Measurements from ENCODE around the gene PLXNA4. TPM values are rescaled to one million over a fixed set of nuclear protein-coding genes. Genes with fewer than 3 reads are reported as not detected.

Gene PLXNA4
- total RNA-seq, 1 donor from 2014 or later, result 14.0 TPM

DNA sequence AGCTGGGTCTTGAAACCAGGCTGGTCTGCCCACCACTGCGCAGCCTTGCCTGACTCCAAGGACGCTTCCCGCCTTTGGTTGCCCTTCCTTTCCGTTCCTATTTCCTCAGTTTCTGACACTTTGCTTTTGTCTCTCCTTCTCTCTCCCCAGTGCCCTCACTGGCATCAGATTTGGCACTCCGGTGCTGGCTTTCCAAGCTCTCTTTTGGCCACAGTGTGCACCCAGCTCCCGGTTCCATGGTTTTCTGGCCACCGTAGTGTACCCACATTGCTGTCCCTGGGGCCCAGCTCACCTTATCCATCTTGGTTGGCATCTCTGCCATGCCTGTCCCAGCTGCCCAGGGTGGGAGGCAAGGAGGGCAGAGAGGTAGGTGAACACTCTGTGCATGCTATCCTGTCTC lies 142.2 kb downstream of the PLXNA4 start:
- H3K36me3 ChIP-seq, result no peaks in the 10 kb centered on the region
- no peak overlapping the region for H3K4me3 ChIP-seq
- no peaks in the 10 kb centered on the region for H3K4me1 ChIP-seq
- intact Hi-C loops (cut with DNase I), result no loop called here
- no peak overlapping the region for H3K27ac ChIP-seq
- no peaks in the 10 kb centered on the region for H3K27me3 ChIP-seq
- DNase-seq (ENCODE audit: extremely low spot score in 2 of 2), result no peak
- no peaks in the 10 kb centered on the region for H3K9me3 ChIP-seq
- TF ChIP-seq POLR2A (IDR thresholded peaks at IDR 0.05) (no peak), POLR2AphosphoS5 (IDR thresholded peaks at IDR 0.05; ENCODE audit: insufficient read depth in 1 of 2, low read depth in 1 of 2) (no peak)
- TF ChIP-seq, protein P1, sequence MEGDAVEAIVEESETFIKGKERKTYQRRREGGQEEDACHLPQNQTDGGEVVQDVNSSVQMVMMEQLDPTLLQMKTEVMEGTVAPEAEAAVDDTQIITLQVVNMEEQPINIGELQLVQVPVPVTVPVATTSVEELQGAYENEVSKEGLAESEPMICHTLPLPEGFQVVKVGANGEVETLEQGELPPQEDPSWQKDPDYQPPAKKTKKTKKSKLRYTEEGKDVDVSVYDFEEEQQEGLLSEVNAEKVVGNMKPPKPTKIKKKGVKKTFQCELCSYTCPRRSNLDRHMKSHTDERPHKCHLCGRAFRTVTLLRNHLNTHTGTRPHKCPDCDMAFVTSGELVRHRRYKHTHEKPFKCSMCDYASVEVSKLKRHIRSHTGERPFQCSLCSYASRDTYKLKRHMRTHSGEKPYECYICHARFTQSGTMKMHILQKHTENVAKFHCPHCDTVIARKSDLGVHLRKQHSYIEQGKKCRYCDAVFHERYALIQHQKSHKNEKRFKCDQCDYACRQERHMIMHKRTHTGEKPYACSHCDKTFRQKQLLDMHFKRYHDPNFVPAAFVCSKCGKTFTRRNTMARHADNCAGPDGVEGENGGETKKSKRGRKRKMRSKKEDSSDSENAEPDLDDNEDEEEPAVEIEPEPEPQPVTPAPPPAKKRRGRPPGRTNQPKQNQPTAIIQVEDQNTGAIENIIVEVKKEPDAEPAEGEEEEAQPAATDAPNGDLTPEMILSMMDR (IDR thresholded peaks at IDR 0.05), result no peak

DNA sequence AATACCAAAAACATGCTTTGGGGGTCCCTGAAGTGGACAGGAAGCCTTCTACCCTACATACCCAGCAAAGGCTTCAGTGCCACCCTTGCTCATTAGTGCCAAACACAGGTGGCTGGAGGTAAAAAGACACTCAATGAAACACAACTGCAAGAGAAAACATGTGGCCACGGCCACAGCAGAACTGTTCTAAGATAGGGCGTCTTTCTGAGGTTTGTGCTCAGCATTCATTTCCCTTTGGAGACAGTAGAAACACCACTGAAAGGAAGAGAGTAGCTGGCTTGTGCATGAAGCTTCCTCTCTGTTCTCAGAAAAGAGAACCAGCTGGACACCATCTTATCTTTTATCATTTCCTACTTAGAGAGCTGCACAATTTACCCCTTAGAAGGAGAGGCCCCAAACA lies 143.0 kb downstream of the PLXNA4 start:
- H3K4me3 ChIP-seq, result no peak overlapping the region
- DNase-seq (ENCODE audit: extremely low spot score in 2 of 2), result no peak
- no peaks in the 10 kb centered on the region for H3K9me3 ChIP-seq
- H3K27me3 ChIP-seq, result no peaks in the 10 kb centered on the region
- no peaks in the 10 kb centered on the region for H3K4me1 ChIP-seq
- TF ChIP-seq POLR2AphosphoS5 (IDR thresholded peaks at IDR 0.05; ENCODE audit: insufficient read depth in 1 of 2, low read depth in 1 of 2) (no peak), POLR2A (IDR thresholded peaks at IDR 0.05) (no peak)
- TF ChIP-seq, protein P1 (IDR thresholded peaks at IDR 0.05), result no peak
- intact Hi-C loops (cut with DNase I), result no loop called here
- H3K36me3 ChIP-seq, result no peaks in the 10 kb centered on the region
- no peak overlapping the region for H3K27ac ChIP-seq

DNA sequence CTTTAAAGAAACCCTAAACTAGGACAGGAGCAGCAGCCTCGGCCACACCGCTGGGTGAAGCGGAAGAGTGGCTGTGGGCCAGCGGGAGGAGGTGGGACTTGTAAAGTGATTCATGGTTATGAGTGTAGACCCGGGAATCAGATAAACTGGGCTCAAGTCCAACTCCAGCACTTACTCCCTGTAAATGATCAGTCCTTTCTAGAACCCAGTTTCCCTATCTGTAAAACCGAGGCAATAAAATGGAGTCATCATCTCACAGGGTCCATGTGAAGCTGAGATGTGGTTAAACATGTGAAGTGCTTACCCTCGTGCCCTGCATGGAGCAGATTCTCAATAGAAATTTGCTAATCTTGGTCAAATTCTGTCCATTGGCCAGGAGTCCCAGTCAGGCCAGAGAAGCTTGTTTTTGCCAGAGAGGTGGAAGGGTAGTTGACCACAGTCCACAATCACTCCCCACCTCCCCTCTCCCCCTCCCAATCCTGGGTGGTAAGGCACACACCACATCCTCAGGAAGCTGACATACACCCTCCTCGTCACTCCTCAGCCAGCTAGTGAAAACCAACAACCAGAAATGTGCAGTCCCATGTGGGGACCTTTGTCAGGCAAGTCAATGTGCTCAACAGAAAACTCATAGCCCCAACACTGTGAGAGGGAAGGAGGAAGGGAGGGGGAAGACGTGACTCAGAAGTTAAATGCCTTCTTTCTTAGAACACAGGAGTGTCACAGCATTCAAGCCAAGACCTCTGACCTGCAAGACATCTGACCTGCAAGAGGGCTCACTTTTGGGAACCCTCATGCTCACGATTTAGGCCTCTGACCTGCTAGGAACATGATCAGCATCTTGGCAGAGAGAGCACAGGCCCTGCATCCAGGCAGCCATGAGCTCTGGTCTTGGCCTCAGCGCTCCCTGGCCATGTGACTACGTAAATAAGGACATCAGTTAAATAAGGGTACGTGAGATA lies 145.1 kb downstream of the PLXNA4 start:
- Histone ChIP-seq H3K4me1 (no peaks in the 10 kb centered on the region), H3K4me3 (no peak overlapping the region), H3K9me3 (no peaks in the 10 kb centered on the region), H3K27me3 (no peaks in the 10 kb centered on the region), H3K27ac (no peak overlapping the region), H3K36me3 (no peaks in the 10 kb centered on the region)
- intact Hi-C loops (cut with DNase I), result no loop called here
- TF ChIP-seq POLR2AphosphoS5 (IDR thresholded peaks at IDR 0.05; ENCODE audit: insufficient read depth in 1 of 2, low read depth in 1 of 2) (no peak), POLR2A (IDR thresholded peaks at IDR 0.05) (no peak)
- TF ChIP-seq, protein P1 (IDR thresholded peaks at IDR 0.05), result no peak
- no peak for DNase-seq (ENCODE audit: extremely low spot score in 2 of 2)

DNA sequence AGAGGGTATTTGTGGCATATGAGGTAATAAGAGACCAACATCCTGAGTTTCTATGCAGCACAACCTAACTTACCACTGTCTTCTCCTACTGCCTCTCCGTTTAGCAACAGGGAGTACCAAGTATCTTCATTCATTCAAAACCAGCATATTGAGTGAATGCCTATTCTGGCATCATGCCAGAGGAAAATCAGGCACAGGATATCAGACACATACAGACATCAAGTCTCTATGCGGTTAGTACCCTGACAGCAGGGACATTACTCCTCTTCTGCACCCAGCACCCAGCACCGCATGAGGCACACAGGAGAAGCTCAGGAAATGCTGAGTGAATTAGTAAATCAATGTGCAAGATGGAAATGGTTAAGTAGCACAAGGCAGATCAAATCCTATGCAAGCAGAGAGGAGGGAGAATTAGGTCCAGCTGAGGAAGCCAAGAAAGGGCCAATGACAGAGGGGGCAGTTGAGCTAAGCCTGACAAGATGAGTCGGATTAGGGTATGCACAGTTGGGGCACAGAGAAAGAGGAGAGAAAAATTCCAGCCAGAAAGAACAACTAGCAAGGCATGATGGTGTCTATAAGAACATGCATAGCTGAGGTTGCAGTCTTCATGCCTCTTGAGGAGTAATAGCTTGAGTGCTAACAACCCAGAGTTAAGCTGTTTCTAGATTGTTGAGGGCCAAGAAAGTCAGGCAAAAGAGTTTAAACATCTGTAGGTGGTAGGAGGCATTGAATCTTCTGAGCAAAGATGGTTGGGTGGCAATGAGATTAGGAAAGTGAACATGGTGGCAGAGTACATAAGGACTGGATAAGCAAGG lies 146.0 kb downstream of the PLXNA4 start:
- Histone ChIP-seq H3K4me3 (no peak overlapping the region), H3K27me3 (no peaks in the 10 kb centered on the region), H3K9me3 (no peaks in the 10 kb centered on the region), H3K4me1 (no peaks in the 10 kb centered on the region), H3K36me3 (no peaks in the 10 kb centered on the region), H3K27ac (no peak overlapping the region)
- DNase-seq (ENCODE audit: extremely low spot score in 2 of 2), result no peak
- TF ChIP-seq, protein P1 (IDR thresholded peaks at IDR 0.05), result no peak
- TF ChIP-seq POLR2A (IDR thresholded peaks at IDR 0.05) (no peak), POLR2AphosphoS5 (IDR thresholded peaks at IDR 0.05; ENCODE audit: insufficient read depth in 1 of 2, low read depth in 1 of 2) (no peak)
- intact Hi-C loops (cut with DNase I), result no loop called here

Measured in vagina (tissue), 2 donors.